Stimulated activated CD8-positive, alpha-beta memory T cell treated with anti-CD3 and anti-CD28 coated beads, Interleukin-2, amount 100 ng/mL, for 1 hour (primary cell): ENCODE results near the gene ZNF441.
"Not testable (repeated sequence)": the region's sequence is repeated elsewhere in the genome, so short reads cannot be mapped to it uniquely, and the experiment has no call there.

Experiments
- DNase-seq, 2 donors: peaks; one replicate each; pipeline ENCODE4 v3.0.0-alpha.2; 2020; ENCODE audit warnings: low read depth in 2 of 2

ZNF441 gene

GRCh38 chr19:11780431-11781020, 13.7 kb downstream of the ZNF441 start:
- no peak for DNase-seq

GRCh38 chr19:11781295-11782057, 14.7 kb downstream of the ZNF441 start:
- no peak for DNase-seq

DNA sequence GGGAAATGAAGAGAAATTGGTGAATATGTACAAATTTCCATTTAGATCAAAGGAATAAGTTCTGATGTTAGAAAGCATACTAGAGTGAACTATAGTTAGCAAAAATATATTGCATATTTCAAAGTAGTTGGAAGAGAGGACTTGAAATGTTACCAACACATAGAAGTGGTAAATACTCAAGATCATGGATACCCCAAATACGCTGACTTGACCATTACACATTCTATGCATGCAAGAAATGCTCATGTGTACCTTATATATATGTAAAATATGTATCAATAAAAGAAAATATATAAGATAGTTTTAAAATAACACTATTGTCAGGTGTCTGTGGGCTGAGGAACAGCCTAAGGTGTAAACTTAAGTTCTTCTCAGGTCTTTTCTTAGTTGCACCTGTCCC, 17.0 kb downstream of the ZNF441 start:
- DNase-seq = no peak

- no peak for DNase-seq
Observed at GRCh38 chr19:11784356-11784755, 17.6 kb downstream of the ZNF441 start.

GRCh38 chr19:11787536-11787935, 20.7 kb downstream of the ZNF441 start:
- DNase-seq = no peak

DNA sequence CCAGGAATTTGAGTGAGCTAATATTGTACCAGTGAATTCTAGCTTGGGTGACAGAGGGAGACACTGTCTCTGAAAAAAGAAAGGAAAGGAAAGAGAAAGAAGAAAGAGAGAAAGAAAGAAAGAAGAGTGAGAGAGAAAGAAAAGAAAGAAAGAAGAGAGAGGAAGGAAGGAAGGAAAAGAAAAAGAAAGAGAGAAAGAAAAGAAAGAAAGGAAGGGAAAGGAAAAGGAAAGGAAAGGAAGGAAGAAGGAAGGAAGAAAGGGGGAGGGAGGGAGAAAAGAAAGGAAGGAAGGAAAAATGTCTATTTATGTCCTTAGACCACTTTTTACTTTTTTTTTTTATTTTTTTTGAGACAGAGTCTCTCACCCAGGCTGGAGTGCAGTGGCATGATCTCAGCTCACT, 26.1 kb downstream of the ZNF441 start:
- DNase-seq = no peak

GRCh38 chr19:11797491-11797890, 30.7 kb downstream of the ZNF441 start:
- peak; percentile 37 to 54 for DNase-seq

DNA sequence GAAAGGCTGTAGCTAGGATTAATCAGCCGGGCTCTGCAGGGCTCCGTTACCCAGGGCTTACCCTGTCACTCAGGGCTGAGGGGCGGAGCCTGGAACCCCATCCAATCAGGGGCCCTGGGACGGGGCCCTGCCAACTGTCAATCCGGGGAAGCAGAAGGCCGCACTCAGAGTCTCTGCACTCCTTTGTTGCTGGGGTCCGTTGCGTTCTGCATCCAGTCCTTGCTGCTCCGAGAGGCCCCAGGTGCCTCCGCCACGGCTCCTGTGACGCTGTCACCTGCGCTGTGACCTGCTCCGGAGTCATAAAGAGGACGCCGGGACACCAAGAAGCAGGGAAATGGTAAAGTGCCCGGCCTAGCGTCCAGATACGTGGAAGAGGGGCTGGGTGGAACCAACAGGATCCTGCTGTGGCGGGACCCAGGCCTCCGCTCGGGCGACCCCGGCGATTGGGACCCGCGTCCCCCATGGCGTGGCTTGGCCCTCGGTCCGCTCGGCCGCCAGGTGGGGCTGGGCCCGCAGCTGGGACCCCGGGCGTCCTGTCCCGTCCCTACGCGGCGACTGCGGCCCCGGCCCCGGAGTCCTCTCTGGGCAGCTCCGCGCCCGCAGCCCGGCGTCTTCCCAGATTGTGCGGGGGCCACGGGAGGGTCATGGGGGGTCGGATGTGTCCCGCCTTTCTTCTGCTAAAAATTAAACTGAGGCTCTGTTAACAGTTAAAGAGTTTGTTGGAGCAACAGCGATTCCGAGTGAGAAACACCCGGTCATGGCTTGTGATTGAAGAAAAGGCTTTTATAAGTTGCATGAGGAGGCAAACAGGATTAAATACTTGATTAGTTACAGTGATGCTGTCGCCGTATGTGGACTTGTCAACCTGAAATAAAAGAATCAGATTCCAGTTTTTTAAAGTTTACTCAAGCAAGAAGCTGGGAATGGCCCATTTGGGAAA, 31.9 kb downstream of the ZNF441 start, which contains the start of gene ZNF491:
TSS of gene ZNF491 (plus strand) at position 133 of the 940 bp plus-strand sequence. CDS start 7,431 bp downstream, outside the sequence.
- peak; percentile 66 to 72 for DNase-seq

GRCh38 chr19:11806354-11807098, 39.7 kb downstream of the ZNF441 start:
- no peak for DNase-seq

- no peak for DNase-seq
Observed at GRCh38 chr19:11807099-11807380, 40.2 kb downstream of the ZNF441 start.

DNA sequence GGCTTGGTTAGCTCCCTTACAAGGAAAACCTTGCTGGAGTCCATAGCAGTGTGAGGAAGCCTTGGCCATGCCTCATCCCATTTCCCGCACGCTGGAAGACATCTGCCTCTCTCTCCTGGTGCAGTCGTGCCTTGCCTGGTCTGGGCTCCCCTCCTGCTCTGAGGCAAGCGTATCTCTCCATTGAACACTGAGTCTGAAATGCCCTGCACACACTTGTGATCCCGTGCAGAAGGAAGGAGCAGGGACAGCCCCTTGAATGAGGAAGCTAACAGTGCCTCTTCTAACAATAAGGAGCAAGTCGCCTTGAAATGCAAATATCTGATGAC, 46.9 kb downstream of the ZNF441 start:
- DNase-seq = no peak

DNA sequence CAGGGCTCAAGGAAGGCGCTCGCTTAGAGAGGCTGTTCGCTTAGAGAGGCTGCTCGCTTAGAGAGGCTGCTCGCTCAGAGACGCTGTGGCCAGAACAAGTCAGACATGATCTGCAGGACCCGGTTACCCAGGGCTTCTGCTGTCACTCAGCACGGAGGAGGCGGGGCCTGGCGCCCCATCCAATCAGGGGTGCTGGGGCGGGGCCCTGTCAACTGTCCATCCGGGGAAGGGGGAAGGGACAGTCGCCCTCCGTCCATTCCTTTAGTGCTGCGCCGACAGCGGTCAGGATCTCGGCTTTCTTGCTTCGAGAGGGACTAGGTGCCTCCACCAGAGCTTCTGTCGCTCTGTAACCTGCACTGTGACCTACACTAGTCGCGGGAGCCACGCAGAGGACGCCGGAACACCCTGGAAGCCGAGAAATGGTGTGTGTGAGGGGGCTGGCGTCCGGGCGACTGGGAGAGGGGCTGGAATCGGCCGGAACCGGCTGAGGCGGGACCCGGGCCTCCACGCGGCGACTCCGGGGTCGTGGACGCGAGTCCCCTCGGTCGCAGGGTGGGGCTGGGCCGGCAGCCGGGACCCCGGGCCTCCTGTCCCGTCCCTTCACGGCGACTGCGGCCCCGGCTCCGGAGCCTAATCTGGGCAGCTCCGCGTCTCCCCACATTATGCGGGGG, 47.4 kb downstream of the ZNF441 start, which contains the start of gene ZNF440:
TSS of gene ZNF440 (plus strand) at position 245 of the 671 bp plus-strand sequence. CDS start at position 420, 175 bp downstream.
- DNase-seq = peak; percentile 66 to 70

GRCh38 chr19:11814700-11815035, 47.9 kb downstream of the ZNF441 start:
- DNase-seq = no peak

DNA sequence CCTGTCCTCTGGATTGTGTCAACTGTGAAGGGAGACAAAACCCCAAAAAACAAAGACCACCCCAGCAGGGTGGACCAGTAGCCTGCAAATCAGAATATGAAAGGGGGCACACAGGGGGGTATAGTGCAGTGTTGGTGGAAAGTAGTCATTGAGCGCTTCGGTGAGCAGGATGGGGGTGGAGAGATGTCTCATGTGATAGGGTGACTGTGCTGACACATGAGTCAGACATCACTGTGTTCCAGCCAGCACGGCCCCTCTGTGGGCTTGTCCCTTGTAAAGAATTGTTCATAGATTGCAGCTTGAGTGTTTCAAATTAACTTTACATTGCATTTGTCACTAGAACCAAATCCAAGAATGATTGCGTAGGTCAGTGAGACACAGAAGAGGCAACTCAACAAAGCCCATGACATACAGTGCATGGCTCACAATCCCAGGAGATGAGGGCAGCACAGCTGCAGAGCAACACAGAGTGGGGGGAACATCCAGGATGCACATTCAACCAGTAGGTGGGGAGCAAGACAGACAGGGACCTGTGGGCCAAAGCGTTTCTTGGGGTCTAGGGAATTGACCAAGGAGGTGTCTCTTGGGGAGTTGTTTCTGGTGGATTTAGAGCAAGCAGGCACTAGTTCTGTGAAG, 54.8 kb downstream of the ZNF441 start:
- no peak for DNase-seq

GRCh38 chr19:11828957-11829876, 62.4 kb downstream of the ZNF441 start:
- DNase-seq = not testable (repeated sequence)

DNA sequence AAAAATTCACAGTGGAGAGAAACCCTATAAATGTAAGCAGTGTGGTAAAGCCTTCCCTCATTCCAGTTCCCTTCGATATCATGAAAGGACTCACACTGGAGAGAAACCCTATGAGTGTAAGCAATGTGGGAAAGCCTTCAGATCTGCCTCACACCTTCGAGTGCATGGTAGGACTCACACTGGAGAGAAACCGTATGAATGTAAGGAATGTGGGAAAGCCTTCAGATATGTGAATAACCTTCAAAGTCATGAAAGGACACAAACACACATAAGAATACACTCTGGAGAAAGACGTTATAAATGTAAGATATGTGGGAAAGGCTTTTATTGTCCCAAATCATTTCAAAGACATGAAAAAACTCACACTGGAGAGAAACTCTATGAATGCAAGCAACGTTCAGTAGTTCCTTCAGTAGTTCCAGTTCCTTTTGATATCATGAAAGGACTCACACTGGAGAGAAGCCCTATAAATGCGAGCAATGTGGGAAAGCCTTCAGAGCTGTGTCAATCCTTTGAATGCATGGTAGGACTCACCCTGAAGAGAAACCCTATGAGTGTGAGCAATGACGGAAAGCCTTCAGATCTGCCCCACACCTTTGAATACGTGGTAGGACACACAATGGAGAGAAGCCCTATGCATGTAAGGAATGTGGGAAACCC, 65.6 kb downstream of the ZNF441 start:
- DNase-seq = no peak

GRCh38 chr19:11833541-11833940, 66.7 kb downstream of the ZNF441 start:
- no peak for DNase-seq
